HG03060 (cell line): Measurements from ENCODE around the gene MGAT4B.

Experiments
- ATAC-seq: cut with Tn5 transposase; IDR thresholded peaks from one replicate; pipeline ENCODE4 v1.9.1; 2021; ENCODE audit warnings: low read depth, moderate number of reproducible peaks; ENCODE audit not compliant: unreplicated experiment

MGAT4B gene

GRCh38 chr5:179755022-179755421 lies 51.6 kb downstream of the MGAT4B start:
- no peak for ATAC-seq

GRCh38 chr5:179753971-179754370 lies 52.7 kb downstream of the MGAT4B start:
- ATAC-seq = no peak

GRCh38 chr5:179749857-179750508 lies 56.7 kb downstream of the MGAT4B start:
- ATAC-seq = no peak

GRCh38 chr5:179747811-179748210 lies 58.9 kb downstream of the MGAT4B start:
- no peak for ATAC-seq
